ENCODE data around the gene ANKRD28.

ANKRD28 gene

GRCh38 chr3:15660055-15660935, 137.5 kb downstream of the ANKRD28 start:
- DNase-seq: no peak

DNA sequence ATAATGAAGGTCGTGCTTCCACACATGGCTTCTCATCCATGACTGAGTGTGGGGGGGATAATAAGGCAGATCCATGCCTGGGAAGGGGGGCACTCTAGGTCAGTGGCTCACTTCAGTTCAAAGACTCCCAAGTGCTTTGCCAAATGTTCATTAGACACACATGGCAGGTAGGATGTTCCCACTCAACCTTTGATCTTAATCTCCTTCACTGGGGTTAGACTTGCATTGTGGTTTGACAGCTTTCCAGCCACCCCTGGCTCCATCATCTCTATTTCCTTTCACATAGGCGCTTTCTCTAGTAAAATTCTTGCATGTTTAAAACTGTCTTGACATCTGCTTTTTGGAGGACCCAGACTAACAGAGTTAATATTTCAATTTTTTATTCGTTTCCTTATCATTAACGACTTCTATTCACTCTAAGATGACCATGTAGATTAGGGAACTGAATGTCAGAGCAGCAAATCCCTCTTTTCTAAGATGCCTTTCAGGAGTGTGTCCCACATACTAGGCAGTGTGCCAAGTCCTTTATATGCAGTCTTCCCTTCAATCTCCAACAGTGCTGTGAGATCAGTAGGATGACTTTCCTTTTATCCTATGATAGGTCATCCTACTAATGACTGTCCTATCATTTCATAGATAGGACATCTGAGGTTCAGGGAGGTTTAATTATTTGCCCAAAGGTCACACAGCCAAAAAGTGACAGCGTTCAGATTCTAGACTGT, 138.4 kb downstream of the ANKRD28 start:
- no peak for DNase-seq

DNA sequence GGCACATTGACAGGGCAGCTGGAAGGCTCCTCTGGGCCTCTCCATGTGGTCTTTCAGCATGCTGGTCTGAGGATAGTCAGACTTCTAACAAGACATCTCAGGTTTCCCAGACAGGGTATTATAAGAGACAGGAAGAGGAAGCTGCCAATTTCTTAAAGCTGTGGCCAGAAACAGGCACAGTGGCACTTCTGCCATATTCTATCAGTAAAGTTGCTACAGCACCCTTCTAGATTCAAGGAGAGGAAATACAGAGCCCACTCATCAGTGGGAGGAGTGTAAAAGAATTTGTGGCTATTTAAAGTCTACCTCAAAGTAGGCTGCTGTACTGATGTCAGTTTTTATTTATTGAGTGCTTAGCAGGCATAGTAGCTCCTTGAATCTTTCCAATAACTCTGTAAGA, 140.8 kb downstream of the ANKRD28 start:
- DNase-seq: no peak

- DNase-seq: no peak
Measured at GRCh38 chr3:15656342-15656741, 141.4 kb downstream of the ANKRD28 start.

DNA sequence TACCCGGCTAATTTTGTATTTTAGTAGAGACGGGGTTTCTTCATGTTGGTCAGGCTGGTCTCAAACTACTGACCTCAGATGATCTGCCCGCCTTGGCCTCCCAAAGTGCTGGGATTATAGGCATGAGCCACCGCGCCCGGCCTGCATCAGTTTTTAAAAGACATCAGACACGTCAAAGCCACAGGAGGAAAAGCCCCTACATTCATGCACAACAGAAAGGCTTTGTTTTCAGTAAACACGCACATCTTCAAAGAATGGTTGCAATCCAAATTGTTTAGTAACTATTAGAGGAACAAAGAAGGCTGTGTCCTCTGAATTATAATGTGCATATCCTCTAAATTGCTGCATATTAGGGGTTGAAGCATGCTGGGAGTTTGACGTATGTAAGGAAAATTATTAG, 142.9 kb downstream of the ANKRD28 start:
- no peak for DNase-seq

DNA sequence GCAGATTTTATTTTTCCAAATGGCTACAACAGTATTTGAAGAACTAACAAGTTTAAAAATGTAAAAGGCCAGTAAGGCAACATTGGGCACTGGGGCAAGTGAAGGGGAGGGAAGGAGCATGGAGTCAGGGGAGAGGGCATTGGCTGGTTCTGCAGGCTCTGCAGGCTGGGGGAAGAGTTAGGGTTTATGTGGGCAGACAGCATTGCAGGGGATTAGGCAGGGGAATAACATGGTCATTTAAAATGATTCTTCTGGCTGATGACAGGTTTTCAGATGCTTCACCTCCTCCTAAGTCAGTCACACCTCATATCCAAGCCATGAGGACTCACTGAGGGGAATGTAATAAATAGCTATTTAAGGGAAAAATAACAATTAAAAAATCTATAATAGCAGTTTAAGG, 143.7 kb downstream of the ANKRD28 start:
- no peak for DNase-seq

- no peak for DNase-seq
Measured at GRCh38 chr3:15653321-15653720, 144.5 kb downstream of the ANKRD28 start.

DNA sequence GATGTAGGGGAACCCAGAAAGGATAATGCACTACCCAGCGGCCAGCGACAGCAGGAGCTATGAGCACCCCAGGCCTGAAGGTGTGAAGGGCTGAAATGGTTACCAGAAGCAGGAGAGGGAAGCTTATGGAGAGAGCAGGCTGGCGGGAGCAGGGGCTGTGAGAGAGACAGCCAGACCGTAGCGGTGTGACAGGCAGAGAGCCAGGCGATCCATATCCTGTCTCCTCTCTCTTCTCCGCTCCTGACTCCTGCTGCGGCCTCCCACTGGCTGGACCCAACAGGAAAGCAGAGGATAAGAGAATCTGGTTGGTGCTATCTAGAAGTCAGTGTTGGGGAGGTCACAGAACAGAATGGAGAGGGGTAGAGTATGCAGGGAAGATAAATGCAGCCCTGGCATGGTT, 146.4 kb downstream of the ANKRD28 start:
- no peak for DNase-seq

DNA sequence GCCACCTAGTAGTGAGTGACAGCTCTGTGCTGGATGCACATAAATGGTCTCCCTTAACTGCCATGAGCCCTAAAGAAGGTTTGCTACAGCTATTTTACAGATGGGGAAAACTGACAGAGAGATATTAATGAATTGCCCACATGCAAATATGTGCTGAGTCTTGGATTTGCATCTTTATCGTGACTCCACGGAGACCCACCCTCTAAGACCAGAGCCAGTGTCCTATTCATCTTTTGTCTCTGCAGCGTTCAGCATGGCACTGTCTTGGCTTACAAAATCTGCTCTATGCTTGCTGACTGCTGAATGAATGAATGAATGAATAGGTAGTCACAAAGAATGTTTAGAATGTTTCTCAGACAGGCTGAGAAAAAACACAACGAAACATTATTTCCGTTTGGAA, 147.9 kb downstream of the ANKRD28 start:
- DNase-seq: no peak

DNA sequence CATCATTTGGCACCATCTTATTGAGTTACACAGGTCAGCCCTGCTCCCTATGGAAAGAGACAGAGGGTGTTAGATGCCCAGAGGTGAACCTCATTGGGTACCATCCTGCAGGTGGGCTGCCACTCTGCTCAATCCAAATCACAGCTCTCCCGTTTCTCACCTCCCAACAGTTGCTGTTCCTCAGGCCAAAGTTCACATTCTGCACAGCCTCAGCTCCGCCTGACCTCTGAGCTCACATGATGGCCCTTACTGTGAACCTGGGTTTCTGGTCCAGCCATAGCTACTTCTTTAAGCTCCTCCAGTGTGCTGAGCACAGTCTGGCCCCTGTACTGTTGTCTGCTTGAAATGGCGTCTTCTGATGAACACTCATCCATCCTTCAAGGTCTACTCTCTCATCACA, 148.4 kb downstream of the ANKRD28 start:
- DNase-seq: no peak

DNA sequence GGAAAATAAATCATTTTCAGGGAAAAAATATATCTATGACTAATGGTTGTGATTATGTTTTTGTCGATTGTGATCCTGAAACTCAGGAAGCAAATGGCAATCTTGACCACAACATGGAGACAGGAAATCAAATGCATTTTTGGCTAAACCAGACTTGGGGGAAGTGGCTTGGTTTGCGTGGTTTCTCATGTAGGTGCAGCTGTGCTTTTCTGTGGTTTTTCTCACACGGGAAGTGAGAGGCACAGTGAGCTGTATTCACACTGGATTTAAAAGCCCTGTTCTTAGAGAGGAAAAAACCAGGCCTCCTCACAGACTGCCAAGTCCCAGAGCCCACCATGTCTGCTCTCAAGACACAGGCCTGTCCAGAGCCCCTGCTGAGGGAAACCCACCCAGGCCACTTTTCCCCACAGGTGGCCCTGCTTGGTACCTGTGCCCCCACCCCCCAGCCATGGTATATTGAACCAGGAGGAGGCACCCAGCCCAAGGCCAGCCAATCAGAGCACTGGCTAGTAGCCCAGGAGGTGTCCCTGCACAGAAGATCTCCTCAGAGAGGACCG, 150.1 kb downstream of the ANKRD28 start:
- DNase-seq: peak; percentile 49

DNA sequence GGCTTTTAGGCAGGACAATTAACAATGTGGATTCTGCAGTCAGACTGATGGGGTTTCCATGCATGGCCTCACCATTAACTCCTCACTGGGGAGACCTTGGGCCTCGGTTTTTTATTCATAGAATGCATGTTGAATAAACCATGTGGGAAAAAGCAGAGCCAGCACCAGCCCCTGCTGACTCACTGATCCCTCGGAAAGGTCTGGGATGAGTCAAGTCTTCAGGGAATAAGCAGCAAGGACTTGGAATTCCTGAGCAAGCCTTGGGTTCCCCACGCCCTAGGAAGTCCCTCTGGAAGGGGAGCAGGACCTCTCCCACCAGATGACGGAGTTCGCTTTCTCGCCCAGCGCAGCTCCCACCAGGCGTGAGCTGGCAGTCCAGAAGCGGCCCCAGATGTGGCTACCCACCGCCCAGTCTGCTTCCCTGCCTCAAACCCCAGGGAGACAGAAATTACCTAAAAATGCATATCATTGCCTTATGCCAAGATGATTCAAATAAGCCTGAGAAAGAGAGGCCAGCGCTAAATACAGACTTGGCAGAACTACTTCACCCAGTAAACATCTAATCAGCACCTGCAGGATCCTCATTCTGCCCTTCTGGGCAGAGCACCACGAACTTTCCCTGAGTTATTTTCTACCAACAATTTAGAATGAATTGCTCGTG, 150.8 kb downstream of the ANKRD28 start:
- no peak for DNase-seq

DNA sequence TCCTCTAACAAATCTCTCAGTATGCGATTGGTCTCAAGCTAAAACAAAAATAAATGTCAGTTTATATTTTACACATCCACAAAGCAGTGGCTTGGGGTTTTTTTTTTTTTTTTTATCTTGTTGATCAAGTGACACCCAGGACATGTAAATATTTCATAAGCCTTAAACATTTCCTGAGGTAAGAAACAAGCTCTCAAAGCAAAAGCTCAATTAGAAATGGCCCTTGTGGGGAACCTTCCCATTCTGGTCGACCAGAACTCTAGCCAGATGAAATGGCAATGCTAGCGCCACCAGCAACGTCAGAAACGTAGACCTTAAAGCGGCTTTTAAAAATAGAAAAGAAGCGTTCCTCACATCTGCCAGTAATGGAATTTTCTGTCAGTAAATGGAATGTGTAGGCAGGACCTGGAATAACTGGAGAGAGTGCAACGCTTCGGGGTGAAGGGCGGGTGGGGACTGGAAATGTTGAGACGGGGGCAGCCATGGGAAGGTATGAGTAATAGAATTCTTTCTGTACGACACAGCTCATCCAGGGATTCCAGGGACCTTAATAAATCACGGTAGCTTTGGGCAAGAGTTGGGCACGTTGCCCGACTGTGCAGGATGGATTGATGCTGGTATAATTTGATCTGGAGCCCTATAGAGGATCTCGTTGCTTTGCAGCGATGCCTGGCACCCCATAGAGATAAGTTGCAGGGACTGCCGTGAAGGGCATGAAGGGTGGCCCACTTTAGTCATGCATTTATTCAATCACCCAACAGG, 151.9 kb downstream of the ANKRD28 start:
- no peak for DNase-seq

DNA sequence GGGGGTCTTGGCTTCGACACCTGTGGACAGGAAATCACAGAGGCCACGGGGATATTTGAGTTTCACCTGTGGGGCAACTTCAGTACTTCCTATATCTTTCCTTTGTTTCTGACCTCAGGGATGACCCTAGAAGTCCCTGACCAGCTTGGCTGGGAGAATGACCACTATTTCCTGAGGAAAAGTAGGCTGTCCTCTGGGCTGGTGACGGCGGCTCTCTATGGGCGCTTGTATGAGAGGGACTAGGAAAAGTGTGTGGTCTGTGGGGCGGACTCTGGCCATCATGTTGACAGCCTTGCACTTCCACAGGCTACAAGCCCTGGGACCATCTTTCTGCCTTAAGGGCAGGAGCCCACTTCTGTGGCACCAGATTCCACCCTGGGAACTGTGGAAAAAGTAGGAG, 152.5 kb downstream of the ANKRD28 start:
- no peak for DNase-seq

GRCh38 chr3:15638891-15639262, 158.9 kb downstream of the ANKRD28 start:
- no peak for DNase-seq

GRCh38 chr3:15638193-15638890, 159.4 kb downstream of the ANKRD28 start:
- no peak for DNase-seq

DNA sequence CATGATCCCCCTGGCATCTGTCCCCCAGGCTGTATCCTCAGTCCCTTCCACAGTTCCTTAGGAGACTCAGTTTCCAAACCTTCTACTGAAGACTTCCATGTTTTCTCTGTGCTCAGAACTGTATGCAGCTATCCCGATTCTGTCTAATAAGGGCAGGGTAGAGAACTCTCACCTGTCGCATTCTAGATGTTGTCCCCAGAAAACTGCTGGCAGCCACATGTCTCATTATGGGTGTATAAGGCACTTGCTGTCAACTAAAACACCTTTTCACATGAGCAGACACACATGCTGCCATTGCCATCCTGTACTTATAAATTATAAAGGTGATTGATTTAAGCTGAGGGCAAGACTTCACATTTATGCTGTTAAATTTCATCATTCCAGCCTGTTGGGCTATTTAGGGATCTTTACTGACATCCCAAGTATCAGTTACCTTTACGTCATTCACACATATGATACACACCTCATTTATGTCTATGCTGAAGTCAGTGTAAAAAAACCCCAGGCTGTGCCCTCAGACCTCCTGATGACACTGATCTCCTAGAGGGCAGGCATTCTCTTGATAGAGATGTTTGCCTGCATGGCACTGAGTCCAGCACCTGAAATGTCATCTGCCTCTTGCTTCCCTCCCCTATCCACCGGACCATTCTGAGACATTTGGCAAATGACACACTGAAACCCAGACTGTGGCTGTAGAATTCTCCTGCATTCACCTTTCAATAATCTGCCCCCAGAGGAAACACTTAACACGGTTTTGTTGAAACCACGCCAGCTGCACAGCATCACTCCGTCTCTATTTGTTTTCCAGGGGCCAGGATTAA, 160.4 kb downstream of the ANKRD28 start:
- DNase-seq: no peak

- DNase-seq: peak; percentile 29
Measured at GRCh38 chr3:15636028-15636709, 161.6 kb downstream of the ANKRD28 start.

DNA sequence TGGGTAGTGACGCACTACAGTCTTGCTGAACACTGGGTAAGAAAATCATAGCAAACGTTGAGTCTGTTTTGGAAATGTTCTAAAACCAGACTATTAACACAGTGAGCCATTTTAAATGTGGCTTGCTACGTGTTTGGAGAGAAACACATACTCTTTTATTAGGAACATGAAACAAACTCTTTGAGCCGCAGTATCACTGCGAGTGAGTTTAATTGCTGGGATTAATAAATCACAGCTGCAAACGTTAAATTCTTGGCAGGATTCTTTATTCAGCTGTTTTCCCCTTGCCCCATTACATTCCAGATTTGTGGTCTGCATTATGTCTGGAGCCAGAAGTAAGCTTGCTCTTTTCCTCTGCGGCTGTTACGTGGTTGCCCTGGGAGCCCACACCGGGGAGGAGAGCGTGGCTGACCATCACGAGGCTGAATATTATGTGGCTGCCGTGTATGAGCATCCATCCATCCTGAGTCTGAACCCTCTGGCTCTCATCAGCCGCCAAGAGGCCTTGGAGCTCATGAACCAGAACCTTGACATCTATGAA, 162.6 kb downstream of the ANKRD28 start:
- DNase-seq: no peak

- DNase-seq: no peak
Measured at GRCh38 chr3:15634671-15635070, 163.1 kb downstream of the ANKRD28 start.

All from activated naive CD4-positive, alpha-beta T cell treated with Interleukin-2 at 50 U/mL for 16 hours (primary cell).